ENCODE results near the gene CCDC28B.

DNA sequence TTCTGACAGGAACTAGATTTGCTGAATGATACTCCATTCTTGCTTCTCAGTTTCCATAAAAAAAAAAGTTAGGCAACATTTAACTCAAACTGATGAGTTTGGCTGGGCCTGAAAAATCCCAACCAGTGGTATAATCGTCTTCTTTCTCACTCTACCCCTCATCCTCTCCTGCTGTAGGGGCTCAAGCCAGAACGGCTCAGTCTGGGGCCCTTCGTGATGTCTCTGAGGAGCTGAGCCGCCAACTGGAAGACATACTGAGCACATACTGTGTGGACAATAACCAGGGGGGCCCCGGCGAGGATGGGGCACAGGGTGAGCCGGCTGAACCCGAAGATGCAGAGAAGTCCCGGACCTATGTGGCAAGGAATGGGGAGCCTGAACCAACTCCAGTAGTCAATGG is 19.3 kb upstream of the CCDC28B start:
- TF ChIP-seq, protein P1, sequence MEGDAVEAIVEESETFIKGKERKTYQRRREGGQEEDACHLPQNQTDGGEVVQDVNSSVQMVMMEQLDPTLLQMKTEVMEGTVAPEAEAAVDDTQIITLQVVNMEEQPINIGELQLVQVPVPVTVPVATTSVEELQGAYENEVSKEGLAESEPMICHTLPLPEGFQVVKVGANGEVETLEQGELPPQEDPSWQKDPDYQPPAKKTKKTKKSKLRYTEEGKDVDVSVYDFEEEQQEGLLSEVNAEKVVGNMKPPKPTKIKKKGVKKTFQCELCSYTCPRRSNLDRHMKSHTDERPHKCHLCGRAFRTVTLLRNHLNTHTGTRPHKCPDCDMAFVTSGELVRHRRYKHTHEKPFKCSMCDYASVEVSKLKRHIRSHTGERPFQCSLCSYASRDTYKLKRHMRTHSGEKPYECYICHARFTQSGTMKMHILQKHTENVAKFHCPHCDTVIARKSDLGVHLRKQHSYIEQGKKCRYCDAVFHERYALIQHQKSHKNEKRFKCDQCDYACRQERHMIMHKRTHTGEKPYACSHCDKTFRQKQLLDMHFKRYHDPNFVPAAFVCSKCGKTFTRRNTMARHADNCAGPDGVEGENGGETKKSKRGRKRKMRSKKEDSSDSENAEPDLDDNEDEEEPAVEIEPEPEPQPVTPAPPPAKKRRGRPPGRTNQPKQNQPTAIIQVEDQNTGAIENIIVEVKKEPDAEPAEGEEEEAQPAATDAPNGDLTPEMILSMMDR (IDR thresholded peaks at IDR 0.05; ENCODE audit: extremely low read depth in 1 of 2, insufficient read depth in 1 of 2, low read depth in 1 of 2, low read length in 2 of 2), result no peak
- TF ChIP-seq POLR2A (IDR thresholded peaks at IDR 0.05; ENCODE audit: low read depth, low read length) (no peak), POLR2AphosphoS5 (IDR thresholded peaks at IDR 0.05; ENCODE audit: insufficient read depth, low read depth, low read length) (no peak), EZH2 (IDR thresholded peaks at IDR 0.05; ENCODE audit: borderline replicate concordance, low read depth, low read length, severe bottlenecking) (no peak)
